ENCODE measurements around the gene DDB1. TPM values are rescaled to one million over a fixed set of nuclear protein-coding genes. Genes with fewer than 3 reads are reported as not detected.

DDB1 gene
- total RNA-seq, 2 experiments from 2014 or later, result 140 to 147 TPM

GRCh38 chr11:61283613-61284012, 49.3 kb downstream of the DDB1 start:
- no peaks in the 10 kb centered on the region for H3K36me3 ChIP-seq (ENCODE audit: insufficient read depth, low read length)
- no peak overlapping the region for H3K27ac ChIP-seq (ENCODE audit: low read depth in 1 of 2, low read length in 2 of 2)
- ATAC-seq (ENCODE audit: poor library complexity), result no peak
- H3K27me3 ChIP-seq (ENCODE audit: control insufficient read depth in 1 of 2, insufficient read depth in 2 of 2, low read length in 2 of 2), result no peaks in the 10 kb centered on the region
- DNase-seq, result no peak
- no peaks in the 10 kb centered on the region for H3K4me1 ChIP-seq (ENCODE audit: insufficient read depth, low read length)
- ChIA-PET CTCF (no interaction called here), POLR2A (no interaction called here)
- intact Hi-C loops (cut with DNase I, micrococcal nuclease), result no loop called here
- Mint-ChIP-seq H3K27me3 (peaks cover 4% of the 10 kb centered on the region), H3K36me3 (ENCODE audit: low read depth) (no peaks in the 10 kb centered on the region), H3K4me1 (ENCODE audit: low read depth) (no peaks in the 10 kb centered on the region), H3K9me3 (no peaks in the 10 kb centered on the region), H3K4me3 (no peak overlapping the region), H3K27ac (no peak overlapping the region)
- no peak overlapping the region for H3K4me3 ChIP-seq (ENCODE audit: low read length)
- H3K9me3 ChIP-seq (ENCODE audit: control insufficient read depth in 1 of 2, insufficient read depth in 1 of 2, low read length in 2 of 2), result peaks cover 0 to 5% of the 10 kb centered on the region in 2 experiments
- TF ChIP-seq CTCF (IDR thresholded peaks at IDR 0.05), result no peak

GRCh38 chr11:61281581-61282250, 51.2 kb downstream of the DDB1 start:
- H3K4me1 Mint-ChIP-seq (ENCODE audit: low read depth), result no peaks in the 10 kb centered on the region
- no peak overlapping the region for H3K27ac Mint-ChIP-seq
- no peak overlapping the region for H3K4me3 Mint-ChIP-seq
- POLR2A ChIA-PET, result no interaction called here
- CTCF ChIA-PET, result no interaction called here
- H3K4me3 ChIP-seq (ENCODE audit: low read length), result no peak overlapping the region
- H3K27me3 Mint-ChIP-seq, result no peaks in the 10 kb centered on the region
- no peak for TF ChIP-seq CTCF (IDR thresholded peaks at IDR 0.05)
- H3K4me1 ChIP-seq (ENCODE audit: insufficient read depth, low read length), result no peaks in the 10 kb centered on the region
- H3K36me3 ChIP-seq (ENCODE audit: insufficient read depth, low read length), result no peaks in the 10 kb centered on the region
- H3K27me3 ChIP-seq (ENCODE audit: control insufficient read depth in 1 of 2, insufficient read depth in 2 of 2, low read length in 2 of 2), result no peaks in the 10 kb centered on the region
- H3K36me3 Mint-ChIP-seq (ENCODE audit: low read depth), result no peaks in the 10 kb centered on the region
- peaks cover 0 to 5% of the 10 kb centered on the region in 2 experiments for H3K9me3 ChIP-seq (ENCODE audit: control insufficient read depth in 1 of 2, insufficient read depth in 1 of 2, low read length in 2 of 2)
- peak in 2 of 14 experiments; percentile 6 to 13 for DNase-seq
- ATAC-seq (ENCODE audit: poor library complexity), result no peak
- no peak overlapping the region for H3K27ac ChIP-seq (ENCODE audit: low read depth in 1 of 2, low read length in 2 of 2)
- H3K9me3 Mint-ChIP-seq, result no peaks in the 10 kb centered on the region
- intact Hi-C loops (cut with DNase I, micrococcal nuclease), result no loop called here

GRCh38 chr11:61280883-61281580, 51.9 kb downstream of the DDB1 start:
- Histone ChIP-seq H3K36me3 (ENCODE audit: insufficient read depth, low read length) (no peaks in the 10 kb centered on the region), H3K4me1 (ENCODE audit: insufficient read depth, low read length) (no peaks in the 10 kb centered on the region), H3K27ac (ENCODE audit: low read depth in 1 of 2, low read length in 2 of 2) (no peak overlapping the region), H3K27me3 (ENCODE audit: control insufficient read depth in 1 of 2, insufficient read depth in 2 of 2, low read length in 2 of 2) (no peaks in the 10 kb centered on the region), H3K4me3 (ENCODE audit: low read length) (no peak overlapping the region), H3K9me3 (ENCODE audit: control insufficient read depth in 1 of 2, insufficient read depth in 1 of 2, low read length in 2 of 2) (peaks cover 0 to 5% of the 10 kb centered on the region in 2 experiments)
- intact Hi-C loops (cut with DNase I, micrococcal nuclease), result no loop called here
- H3K27ac Mint-ChIP-seq, result no peak overlapping the region
- no peak for ATAC-seq (ENCODE audit: poor library complexity)
- no peaks in the 10 kb centered on the region for H3K4me1 Mint-ChIP-seq (ENCODE audit: low read depth)
- POLR2A ChIA-PET, result no interaction called here
- H3K4me3 Mint-ChIP-seq, result no peak overlapping the region
- H3K36me3 Mint-ChIP-seq (ENCODE audit: low read depth), result no peaks in the 10 kb centered on the region
- no peaks in the 10 kb centered on the region for H3K9me3 Mint-ChIP-seq
- no peak for TF ChIP-seq CTCF (IDR thresholded peaks at IDR 0.05)
- CTCF ChIA-PET, result no interaction called here
- H3K27me3 Mint-ChIP-seq, result no peaks in the 10 kb centered on the region
- DNase-seq, result no peak

Data from CD4-positive, alpha-beta T cell (primary cell).